Activated CD4-positive, CD25-positive, alpha-beta regulatory T cell treated with anti-CD3 and anti-CD28 coated beads, Interleukin-2, amount 50 U/mL, for 72 hours (primary cell): ENCODE data around the gene TPT1.
A peak's percentile ranks its signal among the peaks of the same experiment; 100 is the strongest.
"Not testable (repeated sequence)": the region's sequence is repeated elsewhere in the genome, so short reads cannot be mapped to it uniquely, and the experiment has no call there.

ENCODE experiments used
- DNase-seq: peaks from one replicate; pipeline ENCODE4 v3.0.0; 2021

TPT1 gene

DNA sequence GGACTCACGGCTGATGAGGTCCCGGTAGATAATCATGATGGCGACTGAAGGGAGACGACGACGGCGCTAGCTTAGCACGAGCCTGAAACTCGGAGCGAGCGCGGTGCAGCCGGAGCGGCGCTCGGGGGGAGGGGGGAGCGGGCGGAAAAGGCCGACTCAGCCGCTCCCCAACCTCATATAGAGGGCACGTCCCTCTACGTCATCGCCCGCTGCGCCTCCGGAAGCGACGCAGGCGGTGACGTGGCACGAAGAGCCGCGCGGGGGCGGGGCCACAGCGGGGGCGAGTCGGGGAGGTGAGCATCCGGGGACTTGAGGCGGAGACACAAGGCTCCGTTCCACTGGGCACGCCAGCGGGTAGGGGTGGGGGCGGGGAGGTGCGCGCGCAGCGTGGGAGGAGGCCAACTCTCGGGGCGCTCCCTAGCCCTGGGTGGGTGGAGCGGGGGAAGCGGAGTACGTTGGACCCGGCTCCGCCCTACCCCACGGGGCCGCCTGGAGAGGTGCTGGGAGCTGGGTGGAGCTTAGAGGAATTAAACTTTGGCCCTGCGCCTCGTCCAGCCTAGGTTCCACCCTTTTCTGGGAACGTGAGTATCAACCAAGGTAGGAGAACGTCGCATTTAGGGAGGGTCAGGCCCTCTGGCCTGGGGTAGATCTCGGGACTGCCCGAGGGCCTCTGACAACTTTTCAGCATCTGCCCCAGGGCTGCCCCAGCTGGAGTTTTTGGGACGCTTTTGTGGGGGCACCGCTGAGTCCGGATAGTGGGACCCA is at the start of gene TPT1:
Gene TPT1, minus strand, starts transcription at position 150 of the 765 bp plus-strand sequence. Its CDS starts 114 bp downstream, at position 36.
- DNase-seq, result peak; percentile 98

- not testable (repeated sequence) for DNase-seq
Measured at GRCh38 chr13:45390348-45390747, 49.4 kb upstream of the TPT1 start.

DNA sequence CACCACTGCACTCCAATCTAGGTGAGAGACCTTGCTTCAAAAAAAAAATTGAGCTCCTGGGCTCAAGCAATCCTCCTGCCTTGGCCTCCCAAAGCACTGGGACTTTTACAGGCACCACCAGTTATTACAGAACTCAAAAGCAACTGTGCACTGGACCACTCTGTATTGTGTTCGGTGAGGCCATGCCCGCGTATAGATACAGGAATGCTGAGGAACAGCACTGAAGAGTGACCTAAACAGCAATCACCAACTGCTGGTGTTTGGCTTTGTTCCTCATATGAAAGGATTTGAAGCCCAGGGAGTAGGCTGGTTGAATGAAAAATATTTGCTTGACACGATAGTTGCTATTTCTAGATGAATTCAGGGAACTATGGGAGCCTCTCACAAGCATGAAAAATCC is 47.7 kb upstream of the TPT1 start:
- no peak for DNase-seq

DNA sequence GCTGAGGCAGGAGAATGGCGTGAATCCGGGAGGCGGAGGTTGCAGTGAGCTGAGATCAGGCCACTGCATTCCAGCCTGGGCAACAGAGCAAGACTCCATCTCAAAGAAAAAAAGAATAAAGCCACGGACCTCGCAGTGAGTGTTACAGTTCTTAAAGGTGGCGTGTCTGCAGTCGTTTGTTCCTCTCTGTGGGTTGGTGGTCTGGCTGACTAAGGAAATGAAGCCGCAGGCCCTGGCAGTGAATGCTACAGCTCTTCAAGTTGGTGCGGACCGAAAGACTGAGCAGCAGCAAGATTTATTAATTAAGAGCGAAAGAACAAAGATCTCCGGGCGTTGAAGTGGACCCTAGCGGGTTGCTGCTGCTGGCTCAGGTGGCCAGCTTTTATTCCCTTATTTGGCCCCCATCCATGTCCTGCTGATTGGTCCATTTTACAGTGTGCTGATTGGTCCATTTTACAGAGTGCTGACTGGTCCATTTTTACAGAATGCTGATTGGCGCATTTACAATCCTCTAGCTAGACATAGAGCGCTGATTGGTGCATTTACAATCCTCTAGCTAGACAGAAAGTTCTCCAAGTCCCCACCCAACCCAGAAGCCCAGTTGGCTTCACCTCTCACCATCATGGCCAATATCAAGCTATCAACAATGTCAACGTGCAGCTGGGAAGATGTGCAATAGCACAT is 46.1 kb upstream of the TPT1 start:
- not testable (repeated sequence) for DNase-seq

DNA sequence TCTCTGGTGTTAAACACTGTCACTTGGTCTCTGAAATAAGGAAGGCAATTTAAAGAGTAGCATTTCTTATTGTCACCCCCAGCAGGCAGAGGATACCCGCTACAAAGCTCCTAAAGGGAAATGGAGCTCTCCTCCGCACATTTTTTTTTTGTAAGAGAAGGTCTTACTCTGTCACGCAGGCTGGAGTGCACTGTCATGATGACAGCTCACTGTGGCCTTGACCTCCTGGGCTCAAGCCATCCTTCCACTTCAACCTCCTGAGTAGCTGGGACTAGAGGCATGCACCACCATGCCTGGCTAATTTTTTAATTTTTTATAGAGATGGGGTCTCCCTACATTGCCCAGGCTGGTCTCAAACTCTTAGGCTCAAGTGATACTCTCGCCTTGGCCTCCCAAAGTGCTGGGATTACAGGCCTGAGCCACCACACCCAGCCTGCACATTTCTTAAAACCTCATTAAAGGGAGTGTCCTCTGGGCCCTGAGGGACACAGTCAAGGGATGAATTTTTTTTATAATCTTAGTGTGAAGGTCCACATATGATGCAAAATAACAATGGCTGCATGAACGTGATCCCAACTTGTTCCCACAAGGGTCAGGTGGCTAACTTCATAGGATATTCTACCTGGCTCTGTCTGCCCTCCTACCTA is 45.0 kb upstream of the TPT1 start:
- DNase-seq, result no peak

DNA sequence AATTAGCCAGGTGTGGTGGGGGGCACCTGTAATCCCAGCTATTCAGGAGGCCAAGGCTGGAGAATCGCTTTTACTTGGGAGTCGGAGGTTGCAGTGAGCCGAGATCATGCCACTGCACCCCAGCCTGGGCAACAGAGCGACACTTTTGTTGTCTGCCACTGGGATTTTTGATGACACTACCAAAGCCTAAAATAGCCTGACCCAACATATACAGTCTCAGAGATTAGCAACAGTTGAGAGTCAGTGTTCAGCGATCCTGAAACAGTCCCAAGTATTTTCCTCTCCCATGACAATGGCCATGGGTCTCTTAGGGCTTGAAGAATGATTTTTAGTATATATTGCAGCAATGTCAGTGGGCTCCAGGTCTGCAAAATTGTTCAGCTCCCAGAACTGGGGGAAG is 44.3 kb upstream of the TPT1 start:
- no peak for DNase-seq

GRCh38 chr13:45384474-45385174 is 43.6 kb upstream of the TPT1 start:
- DNase-seq, result no peak

DNA sequence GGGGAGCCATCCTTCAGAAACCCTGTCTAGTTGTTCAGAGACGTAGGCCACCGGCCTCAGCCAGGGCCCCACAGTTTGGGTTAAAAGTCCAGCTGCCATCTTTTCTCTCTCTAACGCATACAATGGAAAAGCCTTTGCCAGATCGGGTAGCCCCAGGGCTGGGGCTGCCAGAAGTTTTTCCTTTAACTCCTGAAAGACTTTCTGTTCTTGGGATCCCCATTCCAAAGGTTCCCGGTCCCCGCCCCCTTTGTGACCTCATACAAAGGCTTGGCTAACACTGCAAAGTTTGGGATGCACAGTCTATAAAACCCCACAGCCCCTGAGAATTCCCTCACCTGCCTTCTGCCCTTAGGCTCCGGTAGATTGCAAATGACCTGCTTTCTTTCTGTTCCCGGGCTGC is 41.8 kb upstream of the TPT1 start:
- not testable (repeated sequence) for DNase-seq

- DNase-seq, result no peak
Measured at GRCh38 chr13:45381196-45381595, 40.2 kb upstream of the TPT1 start.

DNA sequence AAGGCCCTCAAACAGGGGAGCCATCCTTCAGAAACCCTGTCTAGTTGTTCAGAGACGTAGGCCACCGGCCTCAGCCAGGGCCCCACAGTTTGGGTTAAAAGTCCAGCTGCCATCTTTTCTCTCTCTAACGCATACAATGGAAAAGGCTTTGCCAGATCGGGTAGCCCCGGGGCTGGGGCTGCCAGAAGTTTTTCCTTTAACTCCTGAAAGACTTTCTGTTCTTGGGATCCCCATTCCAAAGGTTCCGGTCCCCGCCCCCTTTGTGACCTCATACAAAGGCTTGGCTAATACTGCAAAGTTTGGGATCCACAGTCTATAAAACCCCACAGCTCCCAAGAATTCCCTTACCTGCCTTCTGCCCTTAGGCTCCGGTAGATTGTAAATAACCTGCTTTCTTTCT is 39.7 kb upstream of the TPT1 start:
- not testable (repeated sequence) for DNase-seq

DNA sequence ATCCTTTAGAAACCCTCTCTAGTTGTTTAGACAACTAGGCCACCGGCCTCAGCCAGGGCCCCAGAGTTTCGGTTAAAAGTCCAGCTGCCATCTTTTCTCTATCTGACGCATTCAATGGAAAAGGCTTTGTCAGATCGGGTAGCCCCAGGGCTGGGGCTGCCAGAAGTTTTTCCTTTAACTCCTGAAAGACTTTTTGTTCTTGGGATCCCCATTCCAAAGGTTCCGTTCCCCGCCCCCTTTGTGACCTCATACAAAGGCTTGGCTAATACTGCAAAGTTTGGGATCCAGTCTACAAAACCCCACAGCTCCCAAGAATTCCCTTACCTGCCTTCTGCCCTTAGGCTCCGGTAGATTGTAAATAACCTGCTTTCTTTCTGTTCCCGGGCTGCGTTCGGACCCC is 38.5 kb upstream of the TPT1 start:
- DNase-seq, result not testable (repeated sequence)

DNA sequence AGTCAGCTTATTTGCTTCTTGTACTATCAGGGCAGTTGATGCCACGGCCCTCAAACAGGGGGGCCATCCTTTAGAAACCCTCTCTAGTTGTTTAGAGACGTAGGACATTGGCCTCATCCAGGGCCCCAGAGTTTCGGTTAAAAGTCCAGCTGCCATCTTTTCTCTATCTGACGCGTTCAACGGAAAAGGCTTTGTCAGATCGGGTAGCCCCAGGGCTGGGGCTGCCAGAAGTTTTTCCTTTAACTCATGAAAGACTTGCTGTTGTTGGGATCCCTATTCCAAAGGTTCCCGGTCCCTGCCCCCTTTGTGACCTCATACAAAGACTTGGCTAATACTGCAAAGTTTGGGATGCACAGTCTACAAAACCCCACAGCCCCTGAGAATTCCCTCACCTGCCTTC is 37.8 kb upstream of the TPT1 start:
- not testable (repeated sequence) for DNase-seq

GRCh38 chr13:45377314-45377713 is 36.3 kb upstream of the TPT1 start:
- DNase-seq, result not testable (repeated sequence)

- not testable (repeated sequence) for DNase-seq
Measured at GRCh38 chr13:45376651-45377050, 35.7 kb upstream of the TPT1 start.

DNA sequence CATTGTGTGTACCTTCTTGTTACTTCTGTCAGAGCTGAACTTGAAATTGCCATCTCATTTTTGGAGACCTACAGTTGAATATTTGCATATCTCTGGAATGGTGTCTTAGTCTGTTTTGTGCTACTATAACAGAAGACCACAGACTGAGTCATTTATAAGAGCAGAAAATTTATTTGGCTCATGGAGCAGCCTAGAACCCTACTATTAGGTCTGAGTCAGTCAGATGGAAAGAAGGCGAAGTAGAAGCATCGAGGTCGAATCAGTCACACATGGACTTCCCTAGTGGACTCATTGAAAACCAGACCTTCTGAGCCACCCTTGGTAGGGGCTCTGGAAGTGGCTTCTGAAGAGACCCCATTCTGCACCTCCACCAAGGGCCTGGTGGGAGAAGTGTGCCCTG is 33.9 kb upstream of the TPT1 start:
- DNase-seq, result no peak

DNA sequence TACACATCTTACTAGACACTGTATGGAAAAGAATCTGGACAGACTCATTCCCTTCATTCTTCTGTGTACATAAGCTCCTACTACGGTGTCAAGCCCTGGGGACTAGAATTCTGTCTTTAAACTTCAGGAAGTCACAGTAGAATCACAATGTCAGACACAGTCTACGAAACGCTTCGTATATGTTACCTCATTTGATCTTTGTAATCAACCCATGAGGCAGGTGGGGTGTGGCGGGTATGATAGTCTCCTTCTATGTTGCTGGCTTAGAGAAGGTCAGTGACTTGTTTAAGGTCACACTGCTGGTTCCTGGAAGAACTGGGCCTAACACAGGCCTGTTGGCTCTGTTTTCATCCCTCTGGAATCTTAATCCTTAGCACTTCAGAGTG is 32.2 kb upstream of the TPT1 start:
- DNase-seq, result no peak

DNA sequence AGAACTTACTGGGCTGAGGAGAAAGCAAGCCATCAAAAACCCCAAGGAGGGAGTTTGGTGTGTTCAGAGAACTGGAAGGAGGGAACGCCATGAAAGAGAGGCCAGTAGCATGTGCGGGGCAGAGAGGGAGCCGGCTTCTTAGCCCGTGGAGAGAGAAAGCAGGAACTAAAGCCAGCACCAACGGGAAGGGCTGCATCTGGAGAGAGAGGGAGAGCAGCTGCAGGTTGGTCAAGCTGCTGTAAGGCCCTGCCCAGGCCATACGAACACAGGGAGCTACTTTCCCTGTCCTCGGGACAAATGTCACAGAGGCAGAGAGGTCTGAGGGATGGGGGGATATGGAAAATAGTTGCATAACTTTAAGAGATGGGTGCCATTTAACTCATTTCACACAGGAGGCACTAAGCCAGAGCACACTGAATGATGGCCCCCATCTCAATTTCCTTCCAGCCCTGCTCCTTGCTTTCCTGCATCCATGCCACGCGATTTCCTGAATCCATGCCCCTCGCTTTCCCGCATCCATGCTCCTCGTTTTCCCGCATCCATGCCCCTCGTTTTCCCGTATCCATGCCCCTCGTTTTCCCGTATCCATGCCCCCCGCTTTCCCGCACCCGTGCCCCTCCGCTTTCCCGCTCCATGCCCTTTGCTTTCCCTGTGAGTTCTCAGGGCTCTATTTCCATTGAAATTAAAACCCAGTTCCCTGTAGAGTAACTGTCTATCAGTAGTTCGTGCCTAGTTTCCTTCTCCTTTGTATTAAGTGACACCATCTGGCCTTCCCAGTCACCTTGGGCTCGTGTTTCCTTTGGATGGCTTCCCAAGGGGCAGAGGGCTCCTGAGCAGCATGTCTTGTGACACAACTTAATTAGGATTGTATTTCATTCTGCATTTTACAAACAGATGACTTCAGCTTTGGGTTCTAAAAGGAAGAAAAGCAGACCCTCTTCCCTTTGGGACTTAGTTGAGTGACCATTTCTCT is 31.5 kb upstream of the TPT1 start:
- DNase-seq, result no peak

DNA sequence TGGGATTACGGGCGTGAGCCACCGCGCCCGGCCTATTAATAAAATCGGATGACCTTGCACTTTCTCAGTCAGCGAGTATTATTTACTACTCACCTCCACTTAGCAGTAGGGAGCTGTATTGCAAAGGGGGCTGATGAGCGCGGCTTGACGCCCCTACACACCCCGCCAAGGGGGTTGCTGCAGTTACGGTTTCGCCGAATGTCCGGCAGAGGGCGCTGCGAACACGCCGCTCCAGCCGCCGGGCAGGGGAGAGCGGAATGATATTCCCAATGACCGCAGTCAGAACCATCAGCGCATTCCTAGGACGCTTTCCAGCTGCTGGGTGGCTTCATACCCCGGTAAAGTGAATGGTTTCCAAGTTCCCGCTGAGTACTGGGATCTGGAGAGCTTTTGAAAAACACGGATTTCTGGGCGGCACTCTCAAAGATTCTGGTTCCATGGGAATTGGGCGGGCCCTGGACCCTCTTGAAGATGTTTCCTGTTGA is 30.0 kb upstream of the TPT1 start:
- DNase-seq, result peak; percentile 61

GRCh38 chr13:45369116-45369515 is 28.1 kb upstream of the TPT1 start:
- no peak for DNase-seq

GRCh38 chr13:45368571-45368970 is 27.6 kb upstream of the TPT1 start:
- no peak for DNase-seq

DNA sequence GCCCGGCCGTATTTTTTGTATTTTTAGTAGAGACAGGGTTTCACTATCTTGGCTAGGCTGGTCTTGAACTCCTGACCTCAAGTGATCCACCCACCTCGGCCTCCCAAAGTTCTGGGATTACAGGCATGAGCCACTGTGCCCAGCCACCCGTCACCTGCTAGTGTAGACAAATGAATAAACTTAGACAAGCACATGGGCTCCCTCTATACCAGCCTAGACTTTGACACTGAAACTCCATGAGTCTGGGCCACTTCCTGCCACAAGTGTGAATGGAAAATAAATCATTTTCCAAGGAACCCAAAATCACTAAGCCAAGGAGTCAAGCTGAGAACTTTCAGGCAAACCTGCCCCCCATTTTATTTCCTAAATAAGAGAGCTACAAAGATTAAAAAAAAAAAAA is 27.0 kb upstream of the TPT1 start:
- no peak for DNase-seq

GRCh38 chr13:45367358-45367757 is 26.4 kb upstream of the TPT1 start:
- peak; percentile 79 for DNase-seq
